Measurements from ENCODE around the gene AGTPBP1. TPM values are rescaled to one million over a fixed set of nuclear protein-coding genes. Genes with fewer than 3 reads are reported as not detected.

AGTPBP1 gene
- total and polyA plus RNA-seq, 2 donors from 2014 or later = 4.1 to 25.8 TPM

DNA sequence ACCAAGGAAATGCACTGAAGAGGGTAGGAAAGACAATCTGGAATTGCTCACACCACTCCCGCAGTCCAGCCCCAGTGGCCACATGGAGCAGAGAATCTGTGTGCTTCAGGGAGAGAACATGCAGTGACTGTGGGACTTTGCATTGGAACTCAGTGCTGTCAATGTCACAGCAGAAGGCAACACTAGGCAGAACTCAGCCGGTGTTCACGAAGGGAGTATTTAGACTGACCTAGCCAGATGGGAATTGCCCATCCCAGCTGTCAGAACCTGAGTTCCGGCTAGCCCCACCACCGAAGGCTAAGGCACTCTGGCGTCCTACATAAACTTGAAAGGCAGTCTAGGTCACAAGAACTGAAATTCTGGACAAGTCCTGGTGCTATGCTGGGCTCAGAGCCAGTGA is 139.0 kb downstream of the AGTPBP1 start:
- H3K4me3 ChIP-seq (ENCODE audit: low read length in 3 of 3) = no peak overlapping the region
- DNase-seq (no peak), FAIRE-seq (no peak)
- H3K9me3 ChIP-seq (ENCODE audit: control insufficient read depth in 2 of 3, insufficient read depth in 1 of 3, low read length in 3 of 3) = no peaks in the 10 kb centered on the region
- H3K9ac ChIP-seq (ENCODE audit: low read length in 3 of 3) = no peak overlapping the region
- no peaks in the 10 kb centered on the region for H3K27me3 ChIP-seq (ENCODE audit: control insufficient read depth, insufficient read depth, low read length)
- H3K27ac ChIP-seq (ENCODE audit: low read depth in 2 of 2, low read length in 2 of 2) = no peak overlapping the region
- TF ChIP-seq CTCF (IDR thresholded peaks at IDR 0.05; ENCODE audit: borderline replicate concordance, extremely low read depth, insufficient read depth) = no peak
- no peaks in the 10 kb centered on the region for H3K4me1 ChIP-seq (ENCODE audit: control insufficient read depth in 2 of 3, insufficient read depth in 2 of 3, low read depth in 1 of 3, low read length in 3 of 3)
- intact Hi-C loops (cut with DNase I) = loop anchor here (10.0 kb wide), 1 partner anchor 1208 kb away; no protein-coding TSS in a partner anchor
- no peaks in the 10 kb centered on the region for H3K36me3 ChIP-seq (ENCODE audit: control insufficient read depth in 2 of 3, insufficient read depth in 3 of 3, low read length in 3 of 3)

DNA sequence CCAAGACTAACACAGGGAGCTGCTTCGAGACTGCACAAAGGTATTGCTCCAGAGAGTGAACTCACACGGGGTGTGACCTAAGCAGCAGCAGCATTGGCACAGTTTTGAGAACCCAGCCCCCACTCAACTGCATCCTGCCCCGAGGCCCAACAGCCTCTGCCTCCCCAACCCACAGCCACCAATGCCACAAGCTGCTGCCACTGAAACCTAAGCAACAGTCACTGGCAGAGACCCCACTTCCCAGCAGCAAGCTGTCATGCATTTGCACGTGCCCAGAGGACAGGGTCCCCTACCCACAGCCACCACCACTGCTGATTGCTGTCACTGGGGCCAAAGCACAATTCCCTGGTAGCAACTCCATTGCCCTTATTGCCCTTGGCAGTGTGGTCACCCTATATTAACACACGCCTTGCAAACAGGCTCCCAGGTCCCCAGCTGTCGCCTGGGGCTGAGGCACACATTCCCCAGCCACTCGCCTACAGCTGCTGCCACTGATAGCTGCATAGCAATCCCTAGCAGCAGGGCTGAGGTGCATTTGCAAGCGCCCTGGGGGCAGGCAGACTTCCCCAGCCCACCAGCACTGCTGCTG is 141.0 kb downstream of the AGTPBP1 start:
- intact Hi-C loops (cut with DNase I) = loop anchor here (10.0 kb wide), 1 partner anchor 1206 kb away; no protein-coding TSS in a partner anchor
- Histone ChIP-seq H3K9me3 (ENCODE audit: control insufficient read depth in 2 of 3, insufficient read depth in 1 of 3, low read length in 3 of 3) (no peaks in the 10 kb centered on the region), H3K36me3 (ENCODE audit: control insufficient read depth in 2 of 3, insufficient read depth in 3 of 3, low read length in 3 of 3) (no peaks in the 10 kb centered on the region), H3K4me3 (ENCODE audit: low read length in 3 of 3) (no peak overlapping the region), H3K27ac (ENCODE audit: low read depth in 2 of 2, low read length in 2 of 2) (no peak overlapping the region), H3K4me1 (ENCODE audit: control insufficient read depth in 2 of 3, insufficient read depth in 2 of 3, low read depth in 1 of 3, low read length in 3 of 3) (no peaks in the 10 kb centered on the region), H3K9ac (ENCODE audit: low read length in 3 of 3) (no peak overlapping the region), H3K27me3 (ENCODE audit: control insufficient read depth, insufficient read depth, low read length) (no peaks in the 10 kb centered on the region)
- FAIRE-seq (no peak), DNase-seq (no peak)
- no peak for TF ChIP-seq CTCF (IDR thresholded peaks at IDR 0.05; ENCODE audit: borderline replicate concordance, extremely low read depth, insufficient read depth)

DNA sequence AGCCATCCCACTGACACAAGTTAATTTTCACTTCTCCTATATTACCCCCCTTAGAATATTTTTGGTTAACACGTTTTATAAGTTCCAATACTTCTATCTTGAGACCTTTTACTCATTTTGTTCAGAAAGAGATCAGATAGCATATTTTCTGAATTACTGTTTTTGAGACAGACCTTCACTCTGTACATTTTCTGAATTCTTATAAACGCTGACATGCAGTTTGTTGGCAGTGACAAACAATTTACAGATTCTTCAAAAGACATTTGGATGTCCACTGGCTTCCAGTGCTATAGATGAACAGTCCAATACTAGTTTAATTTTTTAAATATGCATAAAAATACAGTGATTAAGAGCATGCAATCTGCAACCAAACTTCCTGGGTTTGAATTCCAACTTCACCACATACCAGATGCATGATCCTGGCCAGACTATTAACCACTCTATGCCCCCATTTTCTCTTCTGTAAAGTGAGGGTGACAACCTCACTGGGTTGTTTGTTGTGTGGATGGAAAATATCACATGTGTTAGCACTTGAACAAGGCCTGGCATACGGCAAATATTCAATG is 142.1 kb downstream of the AGTPBP1 start:
- Histone ChIP-seq H3K36me3 (ENCODE audit: control insufficient read depth in 2 of 3, insufficient read depth in 3 of 3, low read length in 3 of 3) (no peaks in the 10 kb centered on the region), H3K9me3 (ENCODE audit: control insufficient read depth in 2 of 3, insufficient read depth in 1 of 3, low read length in 3 of 3) (no peaks in the 10 kb centered on the region), H3K27me3 (ENCODE audit: control insufficient read depth, insufficient read depth, low read length) (no peaks in the 10 kb centered on the region), H3K4me1 (ENCODE audit: control insufficient read depth in 2 of 3, insufficient read depth in 2 of 3, low read depth in 1 of 3, low read length in 3 of 3) (no peaks in the 10 kb centered on the region), H3K9ac (ENCODE audit: low read length in 3 of 3) (no peak overlapping the region), H3K4me3 (ENCODE audit: low read length in 3 of 3) (no peak overlapping the region), H3K27ac (ENCODE audit: low read depth in 2 of 2, low read length in 2 of 2) (no peak overlapping the region)
- no peak for TF ChIP-seq CTCF (IDR thresholded peaks at IDR 0.05; ENCODE audit: borderline replicate concordance, extremely low read depth, insufficient read depth)
- FAIRE-seq (no peak), DNase-seq (no peak)
- intact Hi-C loops (cut with DNase I) = loop anchor here (10.0 kb wide), 1 partner anchor 1205 kb away; no protein-coding TSS in a partner anchor
